ENCODE data around the gene KCNAB2. TPM values are rescaled to one million over a fixed set of nuclear protein-coding genes. Genes with fewer than 3 reads are reported as not detected.

Gene KCNAB2
- total RNA-seq, 8 experiments from 2014 or later, result 6.3 to 21.9 (median 11.5) TPM

DNA sequence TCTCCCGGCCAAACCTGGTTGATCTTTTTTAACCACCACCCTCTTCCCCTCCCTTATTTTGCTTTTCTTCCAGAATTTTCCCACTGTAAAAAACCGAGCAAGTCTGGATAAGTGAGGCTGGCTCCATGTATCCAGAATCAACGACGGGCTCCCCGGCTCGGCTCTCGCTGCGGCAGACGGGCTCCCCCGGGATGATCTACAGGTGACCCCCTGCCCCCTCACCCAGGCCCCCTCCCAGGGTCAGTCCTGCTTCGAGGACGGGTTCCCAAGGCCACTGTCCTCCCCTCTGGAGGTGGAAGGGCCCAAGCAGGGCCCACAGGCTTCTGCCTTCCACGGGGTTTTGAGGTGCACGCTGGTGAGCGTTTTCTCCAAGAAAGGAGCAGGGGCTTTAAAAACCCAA lies 5.2 kb upstream of the KCNAB2 start:
- no peak overlapping the region for H3K27ac ChIP-seq
- ATAC-seq (replicated peaks in 6 of 8), result no peak
- no peak overlapping the region for H3K4me3 ChIP-seq
- H3K4me1 ChIP-seq (replicated peaks in 1 of 2), result peaks cover 16 to 24% of the 10 kb centered on the region in 2 donors
- WGBS, 10 experiments, result 20 to 91% (median 84%) methylated on average over 1 to 9 of the region's 15 CpGs; no CpG with 5 or more reads in 6 of the 10 experiments
- in situ Hi-C loops (cut with MboI; ENCODE audit: low pct_unique_long_range_greater_than_20kb in 2 of 9, low sequenced_read_pairs in 9 of 9, unreplicated experiment in 9 of 9), result no loop called here

DNA sequence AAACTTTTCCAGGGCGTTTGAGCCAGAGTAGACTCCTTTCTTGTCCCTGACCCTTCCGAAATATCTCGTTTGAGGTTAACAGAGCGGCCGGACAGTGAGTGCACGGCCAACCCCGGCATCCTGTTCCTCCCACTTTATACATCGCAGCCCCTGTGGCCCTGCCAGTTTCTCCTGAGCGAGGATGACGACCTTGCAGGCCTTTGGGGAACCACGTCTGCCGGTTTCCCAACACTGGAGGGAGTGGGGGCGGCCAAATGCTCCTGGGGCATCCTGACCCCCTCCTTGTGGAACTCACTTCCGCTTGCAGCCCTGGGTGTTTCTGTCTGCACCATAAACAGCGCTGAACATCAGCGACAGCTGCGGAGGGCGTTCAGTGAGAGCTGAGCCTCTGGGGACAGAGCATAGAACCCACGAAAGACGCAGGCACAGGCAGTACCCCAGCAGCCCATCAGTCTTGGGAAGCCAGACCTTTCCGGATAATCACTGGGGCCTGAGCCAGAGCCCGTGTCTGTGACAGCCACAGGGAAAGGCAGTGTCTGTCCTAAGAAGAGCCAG lies 4.8 kb upstream of the KCNAB2 start:
- Histone ChIP-seq H3K27ac (no peak overlapping the region), H3K4me3 (no peak overlapping the region), H3K4me1 (replicated peaks in 1 of 2) (peaks cover 21 to 29% of the 10 kb centered on the region in 2 donors)
- ATAC-seq (replicated peaks in 6 of 8), result peak in 3 of 8 experiments; percentile 6 to 35 (median 12)
- WGBS, 10 experiments, result 76 to 94% (median 90%) methylated on average over 5 to 11 of the region's 22 CpGs; no CpG with 5 or more reads in 5 of the 10 experiments
- in situ Hi-C loops (cut with MboI; ENCODE audit: low pct_unique_long_range_greater_than_20kb in 2 of 9, low sequenced_read_pairs in 9 of 9, unreplicated experiment in 9 of 9), result no loop called here

DNA sequence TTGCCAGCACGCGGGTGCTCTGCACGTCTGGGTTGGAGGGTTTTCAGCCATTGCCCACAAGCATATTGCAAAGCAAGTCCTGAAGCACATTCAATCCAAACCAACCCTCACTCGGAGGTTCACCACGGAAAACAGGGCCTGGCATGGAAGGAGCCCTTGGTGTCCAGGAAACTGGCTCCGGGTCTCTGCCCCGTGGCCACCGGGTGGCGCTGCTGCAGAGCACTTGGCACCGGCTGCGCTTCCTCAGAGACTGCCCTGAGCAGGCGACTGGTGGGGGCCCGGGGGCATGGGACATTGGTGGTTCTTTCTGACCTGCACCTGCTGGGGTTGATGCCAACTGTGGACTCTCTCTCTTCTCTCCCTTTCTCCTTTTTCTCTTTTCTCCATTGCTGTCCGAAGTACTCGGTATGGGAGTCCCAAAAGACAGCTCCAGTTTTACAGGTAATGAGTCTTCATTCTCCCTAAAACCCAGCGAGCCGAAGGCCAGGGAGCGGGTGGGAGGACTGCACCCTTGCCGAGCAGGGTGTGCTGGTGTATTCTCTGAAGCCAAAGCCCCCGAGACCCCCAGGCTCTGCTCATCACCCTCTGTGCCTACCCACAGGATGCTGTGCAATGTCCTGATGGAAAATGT lies 4.1 kb upstream of the KCNAB2 start:
- in situ Hi-C loops (cut with MboI; ENCODE audit: low pct_unique_long_range_greater_than_20kb in 2 of 9, low sequenced_read_pairs in 9 of 9, unreplicated experiment in 9 of 9), result no loop called here
- no peak overlapping the region for H3K4me3 ChIP-seq
- 0 to 100% (median 52%) methylated on average over 1 to 14 of the region's 20 CpGs; no CpG with 5 or more reads in 3 of the 10 experiments for WGBS, 10 experiments
- no peak overlapping the region for H3K27ac ChIP-seq
- ATAC-seq (replicated peaks in 6 of 8), result peak in 4 of 8 experiments; percentile 17 to 92 (median 64)
- peaks cover 27 to 35% of the 10 kb centered on the region in 2 donors for H3K4me1 ChIP-seq (replicated peaks in 1 of 2)

DNA sequence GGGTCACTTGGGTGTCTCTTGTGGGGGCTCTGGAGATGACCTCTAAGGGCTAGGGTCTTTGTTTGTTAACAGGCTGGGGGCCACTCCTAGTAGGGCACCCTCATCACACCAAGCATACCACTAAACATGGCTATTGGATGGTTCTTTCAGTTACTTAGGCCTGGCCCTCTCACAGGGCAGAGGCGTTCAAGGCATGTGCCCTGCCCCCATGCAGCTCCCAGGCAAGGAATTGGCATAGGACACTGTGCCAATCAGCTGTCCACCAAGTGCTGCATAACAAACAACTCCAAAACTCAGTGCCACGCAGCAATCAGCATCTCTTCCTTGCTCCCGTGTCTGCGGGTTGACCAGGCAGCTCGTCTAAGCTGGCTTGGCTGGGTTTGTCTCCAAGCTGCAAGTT lies 2.1 kb upstream of the KCNAB2 start:
- WGBS, 10 experiments, result 80 to 100% (median 90%) methylated on average over 1 to 5 of the region's 5 CpGs; no CpG with 5 or more reads in 6 of the 10 experiments
- no peak overlapping the region for H3K27ac ChIP-seq

DNA sequence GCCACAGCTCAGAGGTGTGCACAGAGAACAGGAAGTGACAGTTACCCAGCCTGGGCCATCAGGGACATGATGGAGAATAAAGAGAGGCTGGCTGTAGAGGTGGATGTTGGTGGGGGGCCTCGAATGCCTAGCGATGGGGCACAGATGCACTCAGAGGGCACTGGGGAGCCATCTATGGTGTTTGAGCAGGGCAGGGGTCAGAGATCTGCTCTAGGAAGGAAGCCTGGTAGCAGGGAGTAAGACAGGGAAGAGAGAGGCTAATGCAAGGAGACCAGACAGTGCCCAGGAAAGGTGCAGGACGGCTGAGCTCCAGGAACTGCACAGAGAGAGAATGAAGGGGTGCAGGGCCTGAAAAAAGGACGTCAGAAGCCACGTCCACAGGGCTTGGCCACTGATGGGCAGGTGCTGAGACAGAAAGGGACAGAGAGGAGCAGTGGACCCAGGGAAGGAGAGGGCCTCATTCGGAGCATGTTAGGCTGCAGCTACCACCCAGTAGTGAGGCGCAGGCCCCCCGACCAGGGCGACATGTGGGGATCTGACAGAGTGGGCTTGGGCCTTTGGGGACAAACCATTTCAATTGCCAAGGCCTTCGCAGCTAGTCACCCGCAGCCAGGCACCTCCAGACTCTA lies 1.1 kb upstream of the KCNAB2 start:
- H3K27ac ChIP-seq, result no peak overlapping the region
- ATAC-seq (replicated peaks in 6 of 8), result no peak
- H3K4me1 ChIP-seq (replicated peaks in 1 of 2), result peaks cover 39 to 45% of the 10 kb centered on the region in 2 donors
- in situ Hi-C loops (cut with MboI; ENCODE audit: low pct_unique_long_range_greater_than_20kb in 2 of 9, low sequenced_read_pairs in 9 of 9, unreplicated experiment in 9 of 9), result no loop called here
- 65 to 93% (median 80%) methylated on average over 1 to 8 of the region's 11 CpGs; no CpG with 5 or more reads in 2 of the 10 experiments for WGBS, 10 experiments
- H3K4me3 ChIP-seq, result no peak overlapping the region

More for the DNA sequence above, 2.1 kb upstream of the KCNAB2 start:
- peaks cover 36 to 41% of the 10 kb centered on the region in 2 donors for H3K4me1 ChIP-seq (replicated peaks in 1 of 2)
- ATAC-seq (replicated peaks in 6 of 8), result no peak
- no peak overlapping the region for H3K4me3 ChIP-seq
- in situ Hi-C loops (cut with MboI; ENCODE audit: low pct_unique_long_range_greater_than_20kb in 2 of 9, low sequenced_read_pairs in 9 of 9, unreplicated experiment in 9 of 9), result no loop called here

DNA sequence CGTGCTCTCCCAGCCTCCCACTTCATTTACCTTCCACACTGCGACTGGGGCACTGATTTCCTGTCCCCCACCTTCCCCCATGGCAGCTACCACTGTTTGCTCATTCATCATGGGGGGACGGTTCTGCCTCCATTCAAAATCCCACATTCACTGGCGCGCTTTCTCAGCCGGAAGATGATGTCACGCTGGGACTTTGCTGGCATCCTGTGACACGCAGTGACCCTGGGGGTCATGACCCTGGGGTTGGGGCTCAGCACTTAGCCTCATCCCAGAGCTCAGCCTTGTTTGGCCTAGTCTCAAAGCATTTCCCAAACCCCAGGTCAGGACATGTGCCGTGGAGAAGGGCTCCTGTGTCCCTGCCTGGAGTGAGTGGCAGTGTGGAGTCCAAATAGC lies 582 bp upstream of the KCNAB2 start:
- in situ Hi-C loops (cut with MboI; ENCODE audit: low pct_unique_long_range_greater_than_20kb in 2 of 9, low sequenced_read_pairs in 9 of 9, unreplicated experiment in 9 of 9), result no loop called here
- H3K4me3 ChIP-seq, result no peak overlapping the region
- H3K27ac ChIP-seq, result no peak overlapping the region
- 17 to 100% (median 67%) methylated on average over 1 to 8 of the region's 9 CpGs; no CpG with 5 or more reads in 2 of the 10 experiments for WGBS, 10 experiments
- peaks cover 39 to 45% of the 10 kb centered on the region in 2 donors for H3K4me1 ChIP-seq (replicated peaks in 1 of 2)
- ATAC-seq (replicated peaks in 6 of 8), result peak in 1 of 8 experiments; percentile 3

DNA sequence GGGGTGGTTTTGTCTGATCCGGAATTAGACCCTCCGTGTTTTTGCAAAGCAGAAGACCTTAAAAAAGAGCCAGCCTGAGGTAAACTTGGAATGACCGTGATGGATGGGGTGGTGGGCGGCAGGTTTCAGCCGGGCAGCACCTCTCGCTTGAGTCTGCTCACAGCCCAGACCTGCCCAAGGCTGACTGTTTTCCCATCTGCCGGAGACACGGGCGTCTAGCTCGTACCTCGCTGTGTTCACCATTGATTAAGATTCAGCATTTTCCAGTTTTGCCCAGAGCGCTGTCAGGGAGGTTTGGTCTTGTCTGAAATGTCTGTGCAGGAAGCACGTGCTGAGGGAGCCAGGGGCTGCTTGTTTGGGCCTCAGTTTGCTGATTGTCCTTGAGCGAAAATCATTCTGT lies 591 bp downstream of the KCNAB2 start:
- Histone ChIP-seq H3K4me1 (replicated peaks in 1 of 2) (peaks cover 39 to 41% of the 10 kb centered on the region in 2 donors), H3K4me3 (no peak overlapping the region), H3K27ac (peak overlapping the region in 1 of 2 donors; percentile 28)
- in situ Hi-C loops (cut with MboI; ENCODE audit: low pct_unique_long_range_greater_than_20kb in 2 of 9, low sequenced_read_pairs in 9 of 9, unreplicated experiment in 9 of 9), result no loop called here
- ATAC-seq (replicated peaks in 6 of 8), result peak in 5 of 8 experiments; percentile 46 to 66 (median 62)
- WGBS, 10 experiments, result 74 to 82% (median 78%) methylated on average over 1 to 14 of the region's 14 CpGs; no CpG with 5 or more reads in 2 of the 10 experiments

DNA sequence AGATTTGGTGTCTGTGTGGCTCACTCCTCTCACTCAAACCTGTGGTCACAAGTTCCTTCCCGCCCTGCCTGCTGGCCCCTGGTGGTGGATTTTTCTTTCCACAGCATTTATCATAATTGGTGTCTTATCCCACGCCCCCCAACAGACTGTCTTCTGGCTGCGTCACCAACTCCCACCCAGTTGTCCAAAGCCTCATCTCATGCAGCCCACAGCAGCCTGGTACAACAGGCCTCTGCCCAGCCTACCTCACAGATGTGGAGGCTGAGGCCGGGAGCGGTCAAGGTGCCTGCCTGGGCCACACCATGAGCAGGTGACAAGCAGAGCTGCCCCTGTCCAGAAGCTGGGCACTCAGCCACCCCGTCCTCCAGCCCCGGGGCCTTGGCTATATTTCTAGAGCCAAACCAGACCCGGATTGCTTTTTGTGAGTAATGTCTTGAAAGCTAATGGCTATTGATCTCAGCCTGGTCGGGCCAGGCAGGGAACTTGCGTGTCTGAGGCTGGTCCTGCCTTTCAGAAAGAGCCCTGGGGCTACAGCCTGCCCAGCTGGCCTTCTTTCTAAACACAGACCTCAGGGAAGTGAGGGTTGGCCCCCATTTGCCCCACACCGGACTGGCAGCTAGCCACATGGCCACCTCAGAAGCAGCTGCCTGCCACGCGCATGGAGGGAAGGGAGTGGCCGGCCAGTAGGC lies 2.6 kb downstream of the KCNAB2 start:
- 36 to 92% (median 80%) methylated on average over 2 to 10 of the region's 14 CpGs; no CpG with 5 or more reads in 3 of the 10 experiments for WGBS, 10 experiments
- in situ Hi-C loops (cut with MboI; ENCODE audit: low pct_unique_long_range_greater_than_20kb in 2 of 9, low sequenced_read_pairs in 9 of 9, unreplicated experiment in 9 of 9), result no loop called here
- ATAC-seq (replicated peaks in 6 of 8), result peak in 4 of 8 experiments; percentile 2 to 30 (median 20)
- peak overlapping the region in 1 of 2 donors; percentile 5 for H3K27ac ChIP-seq
- H3K4me3 ChIP-seq, result no peak overlapping the region
- peaks cover 47 to 48% of the 10 kb centered on the region in 2 donors for H3K4me1 ChIP-seq (replicated peaks in 1 of 2)

DNA sequence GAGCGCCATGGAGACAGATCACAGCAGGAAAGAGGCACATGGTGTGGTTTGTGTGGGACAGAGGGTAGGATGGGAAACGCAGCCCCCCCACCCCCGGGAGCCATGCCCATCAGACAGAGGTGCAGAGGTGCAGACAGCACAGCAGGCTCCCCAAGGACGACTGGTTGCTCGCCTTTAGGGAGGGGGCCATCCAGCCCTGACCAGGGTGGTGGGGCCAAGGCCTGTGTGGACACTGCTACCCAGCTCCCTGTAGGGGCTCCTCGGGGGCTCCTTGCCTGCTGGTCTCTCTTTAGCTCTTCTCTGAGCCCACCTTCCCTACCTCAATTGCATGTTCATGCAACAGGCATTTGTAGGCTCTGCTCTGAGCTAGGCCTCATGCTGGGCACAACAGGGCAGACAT lies 3.7 kb downstream of the KCNAB2 start:
- Histone ChIP-seq H3K27ac (no peak overlapping the region), H3K4me3 (no peak overlapping the region), H3K4me1 (replicated peaks in 1 of 2) (peaks cover 48 to 49% of the 10 kb centered on the region in 2 donors)
- WGBS, 10 experiments, result 0 to 80% (median 62%) methylated on average over 1 to 4 of the region's 6 CpGs; no CpG with 5 or more reads in 4 of the 10 experiments
- in situ Hi-C loops (cut with MboI; ENCODE audit: low pct_unique_long_range_greater_than_20kb in 2 of 9, low sequenced_read_pairs in 9 of 9, unreplicated experiment in 9 of 9), result no loop called here
- ATAC-seq (replicated peaks in 6 of 8), result no peak

DNA sequence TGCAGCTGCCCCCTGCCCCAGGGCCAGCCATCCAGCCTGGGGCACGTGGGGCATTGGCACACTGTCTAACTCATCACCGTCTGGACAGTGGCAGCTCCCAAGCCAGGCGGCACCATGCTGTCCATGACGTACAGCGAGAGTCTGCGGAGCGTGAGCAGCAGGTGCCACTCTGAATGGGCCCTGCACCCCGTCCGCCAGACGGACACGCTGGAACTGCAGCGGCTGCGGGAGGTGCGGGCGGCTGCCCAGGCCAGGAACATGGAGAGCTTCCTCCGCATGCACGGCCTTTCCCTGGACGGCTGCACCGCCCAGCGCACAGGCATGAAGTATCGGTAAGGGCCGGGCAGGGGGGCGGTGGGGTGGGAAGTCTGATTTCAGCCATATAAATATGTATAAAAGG lies 5.7 kb downstream of the KCNAB2 start:
- in situ Hi-C loops (cut with MboI; ENCODE audit: low pct_unique_long_range_greater_than_20kb in 2 of 9, low sequenced_read_pairs in 9 of 9, unreplicated experiment in 9 of 9), result loop anchor here in 4 of 9 experiments (25.0 kb wide), 3 partner anchors 136 to 286 kb away; partner anchors contain the start of genes CHD5 (in 3 of the 4), RPL22 (in 3 of the 4), HES3 (in 1 of the 4) and ICMT (in 1 of the 4)
- WGBS, 10 experiments, result 60% methylated on average over 4 of the region's 23 CpGs; no CpG with 5 or more reads in 9 of the 10 experiments
- Histone ChIP-seq H3K4me1 (replicated peaks in 1 of 2) (peaks cover 31% of the 10 kb centered on the region in 2 donors), H3K4me3 (no peak overlapping the region), H3K27ac (no peak overlapping the region)
- no peak for ATAC-seq (replicated peaks in 6 of 8)

DNA sequence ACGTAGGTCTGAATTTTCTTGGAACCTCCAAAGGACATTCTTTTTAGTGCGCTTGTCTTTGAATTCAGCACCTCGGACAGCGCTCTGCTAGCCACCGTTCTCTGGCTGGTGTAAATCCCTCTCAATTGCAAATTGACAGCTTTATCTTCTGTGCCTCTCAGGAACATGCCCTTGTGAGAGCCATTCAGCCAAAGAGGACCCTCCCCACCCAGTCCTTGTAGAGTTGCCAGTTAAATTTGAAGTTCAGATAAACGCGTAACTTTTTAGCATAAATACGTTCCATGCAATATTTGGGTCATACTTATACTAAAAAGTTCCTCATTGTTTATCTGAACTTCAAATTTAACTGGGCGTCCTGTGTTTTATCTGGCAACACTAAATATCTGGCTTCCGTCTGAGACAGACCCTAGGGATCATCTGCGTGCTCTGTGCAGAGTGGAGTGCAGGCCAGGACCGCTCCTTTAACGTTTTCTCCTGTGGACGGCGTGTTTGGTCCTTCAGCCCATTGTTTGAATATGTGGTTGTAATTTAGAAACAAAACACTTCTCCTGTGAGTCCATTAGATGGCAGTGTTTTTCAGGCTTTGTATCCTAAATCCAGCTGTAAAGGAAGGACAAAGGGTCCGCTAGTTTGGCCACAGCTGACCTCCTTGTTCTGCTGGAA lies 7.0 kb downstream of the KCNAB2 start:
- H3K4me3 ChIP-seq, result no peak overlapping the region
- H3K27ac ChIP-seq, result no peak overlapping the region
- in situ Hi-C loops (cut with MboI; ENCODE audit: low pct_unique_long_range_greater_than_20kb in 2 of 9, low sequenced_read_pairs in 9 of 9, unreplicated experiment in 9 of 9), result loop anchor here in 4 of 9 experiments (25.0 kb wide), 3 partner anchors 135 to 285 kb away; partner anchors contain the start of genes CHD5 (in 3 of the 4), RPL22 (in 3 of the 4), HES3 (in 1 of the 4) and ICMT (in 1 of the 4)
- peaks cover 22% of the 10 kb centered on the region in 2 donors for H3K4me1 ChIP-seq (replicated peaks in 1 of 2)
- whole genome bisulfite sequencing, 10 experiments, result 0 to 10% (median 4%) methylated on average over 4 to 16 of the region's 16 CpGs
- ATAC-seq (replicated peaks in 6 of 8), result peak; percentile 72 to 89 (median 80)

DNA sequence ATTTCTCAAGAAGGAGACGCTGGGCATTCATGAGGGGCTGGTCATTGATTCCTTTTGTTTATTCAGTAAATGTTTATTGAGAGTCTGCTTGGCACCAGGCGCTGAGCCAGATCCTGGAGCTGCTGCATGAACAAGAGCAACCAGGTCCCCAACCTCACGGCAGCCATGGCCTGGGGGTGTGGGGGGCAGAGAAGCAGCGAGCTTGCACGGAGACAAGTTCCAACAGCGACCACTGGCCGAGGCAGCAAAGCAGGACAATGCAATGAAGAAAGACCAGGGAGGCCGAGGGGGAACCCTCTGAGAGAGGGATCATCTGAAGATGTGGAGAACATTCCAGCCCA lies 7.5 kb downstream of the KCNAB2 start:
- in situ Hi-C loops (cut with MboI; ENCODE audit: low pct_unique_long_range_greater_than_20kb in 2 of 9, low sequenced_read_pairs in 9 of 9, unreplicated experiment in 9 of 9), result loop anchor here in 4 of 9 experiments (25.0 kb wide), 3 partner anchors 134 to 284 kb away; partner anchors contain the start of genes CHD5 (in 3 of the 4), RPL22 (in 3 of the 4), HES3 (in 1 of the 4) and ICMT (in 1 of the 4)
- Histone ChIP-seq H3K4me1 (replicated peaks in 1 of 2) (peaks cover 17% of the 10 kb centered on the region in 2 donors), H3K27ac (no peak overlapping the region), H3K4me3 (no peak overlapping the region)
- WGBS, 10 experiments, result 0 to 60% (median 21%) methylated on average over 1 to 8 of the region's 8 CpGs; no CpG with 5 or more reads in 1 of the 10 experiments
- peak in 4 of 8 experiments; percentile 18 to 24 (median 20) for ATAC-seq (replicated peaks in 6 of 8)
